Panc1 (cell line): ENCODE measurements around the gene ZNF23. TPM values are rescaled to one million over a fixed set of nuclear protein-coding genes. Genes with fewer than 3 reads are reported as not detected.

Source experiments
- ATAC-seq: fragments of 200-7000 bp; cut with Tn5 transposase; 2 replicates; pipeline ENCODE4 v1.9.1; 2020; ENCODE audit warnings: mild to moderate bottlenecking, moderate library complexity
- BruUV-seq: library from RNA; stranded (reverse); fragments of 400-500 nt; replicated peaks from 2 replicates; lab custom pipeline; 2021; lab: Mats Ljungman, UMichigan
- CTCF ChIA-PET: fragments of 300-600 bp; sonication (Branson Sonifier 250); formaldehyde crosslinking; loops from one replicate; lab custom pipeline; 2022; ENCODE audit warnings: antibody characterized with exemption; lab: Charles Lee
- POLR2A ChIA-PET: fragments of 300-600 bp; sonication (Branson Sonifier 250); formaldehyde crosslinking; loops from one replicate; lab custom pipeline; 2022; ENCODE audit warnings: antibody characterized with exemption; lab: Charles Lee
- DNase-seq: peaks from one replicate; pipeline ENCODE4 v3.0.0-alpha.2; 2010; ENCODE audit warnings: low read depth, low spot score
- H3K27ac ChIP-seq: 2 replicates; pipeline ENCODE4 v1.5.1; 2011; ENCODE audit warnings: mild to moderate bottlenecking, low read length, inconsistent platforms
- H3K27me3 ChIP-seq: fragments of 200-500 bp; sonication (Bioruptor generic); 2 replicates; pipeline ENCODE4 v1.6.0; 2014; ENCODE audit warnings: low read length, inconsistent platforms; ENCODE audit not compliant: control insufficient read depth, insufficient read depth
- H3K36me3 ChIP-seq: fragments of 200-500 bp; sonication (Bioruptor generic); 2 replicates; pipeline ENCODE4 v1.5.1; 2014; ENCODE audit warnings: inconsistent platforms, mild to moderate bottlenecking, low read length, moderate library complexity; ENCODE audit not compliant: control insufficient read depth, insufficient read depth
- H3K4me1 ChIP-seq: 2 replicates; pipeline ENCODE4 v1.5.1; 2011; ENCODE audit warnings: inconsistent platforms, mild to moderate bottlenecking, low read length, moderate library complexity; ENCODE audit not compliant: control insufficient read depth, insufficient read depth
- H3K4me3 ChIP-seq, 2 experiments: 2 replicates each; pipeline ENCODE4 v1.5.1; 2011 to 2012; ENCODE audit warnings: low read depth in 2 of 2, low read length in 2 of 2, mild to moderate bottlenecking in 2 of 2, inconsistent platforms in 1 of 2, moderate library complexity in 1 of 2
- H3K9me3 ChIP-seq: fragments of 200-500 bp; sonication (Bioruptor generic); 2 replicates; pipeline ENCODE4 v1.5.1; 2014; ENCODE audit warnings: low read depth, mild to moderate bottlenecking, inconsistent platforms, low read length, moderate library complexity; ENCODE audit not compliant: control insufficient read depth, insufficient read depth
- CTCF ChIP-seq: fragments of 450-650 bp; IDR thresholded peaks from 2 replicates; pipeline ENCODE4 v1.5.1; 2017; ENCODE audit warnings: mild to moderate bottlenecking
- POLR2AphosphoS5 ChIP-seq: IDR thresholded peaks from 2 replicates; pipeline ENCODE4 v1.6.1; 2012; ENCODE audit warnings: mild to moderate bottlenecking, low read depth, low read length, moderate library complexity
- REST ChIP-seq, 2 experiments: IDR thresholded peaks; 2 replicates each; pipeline ENCODE4 v1.6.1; 2011 to 2012; ENCODE audit warnings: low read depth in 2 of 2, control low read depth in 1 of 2, low read length in 1 of 2, mild to moderate bottlenecking in 1 of 2, moderate library complexity in 1 of 2; ENCODE audit not compliant: insufficient read depth in 1 of 2
- SIN3A ChIP-seq: IDR thresholded peaks from 2 replicates; pipeline ENCODE4 v1.6.1; 2012; ENCODE audit warnings: low read depth, mild to moderate bottlenecking, low read length, moderate library complexity, borderline replicate concordance; ENCODE audit not compliant: insufficient read depth
- TCF7L2 ChIP-seq: IDR thresholded peaks from 2 replicates; pipeline ENCODE4 v1.6.1; 2011; ENCODE audit warnings: mild to moderate bottlenecking, low read depth, low read length, inconsistent platforms
- in situ Hi-C: cut with HindIII; loops from 2 replicates; pipeline ENCODE4 v1.10.0; 2016; ENCODE audit warnings: low sequenced_read_pairs, low pct_unique_long_range_greater_than_20kb
- intact Hi-C: fragments of 100-400 bp; cut with micrococcal nuclease; formaldehyde crosslinking; loops from one replicate; pipeline ENCODE4 v1.10.0; 2022; ENCODE audit not compliant: unreplicated experiment
- total RNA-seq: library from RNA; stranded (reverse); gene quantifications from one replicate; pipeline ENCODE4 v1.2.1, GENCODE V29; 2021; ENCODE audit not compliant: unreplicated experiment

ZNF23 gene
- total RNA-seq, 1 experiment from 2014 or later, result 5.2 TPM

- peaks cover 4% of the 10 kb centered on the region; the same call in 1 of the 2 replicates for H3K4me1 ChIP-seq
- no peak overlapping the region for H3K27ac ChIP-seq
- DNase-seq, result no peak
- in situ Hi-C loops (no loop called here), intact Hi-C loops (no loop called here)
- TF ChIP-seq TCF7L2 (no peak), REST (IDR thresholded peaks at IDR 0.05; ENCODE audit: insufficient read depth in 1 of 2, low read depth in 2 of 2, low read length in 1 of 2) (no peak), POLR2AphosphoS5 (no peak), SIN3A (no peak), CTCF (no peak)
- no TSS peak for BruUV-seq
- ChIA-PET CTCF (no interaction called here), POLR2A (no interaction called here)
- H3K9me3 ChIP-seq, result no peaks in the 10 kb centered on the region
- H3K36me3 ChIP-seq, result no peaks in the 10 kb centered on the region
- no peaks in the 10 kb centered on the region for H3K27me3 ChIP-seq
- no peak for ATAC-seq
- H3K4me3 ChIP-seq, result no peak overlapping the region
Observed at GRCh38 chr16:71430744-71431143, 31.3 kb downstream of the ZNF23 start.

GRCh38 chr16:71429581-71429980 lies 32.5 kb downstream of the ZNF23 start:
- ChIA-PET POLR2A (no interaction called here), CTCF (no interaction called here)
- intact Hi-C loops, result no loop called here
- TF ChIP-seq SIN3A, result no peak
- TF ChIP-seq POLR2AphosphoS5, result no peak
- no peak for TF ChIP-seq CTCF
- TF ChIP-seq REST (IDR thresholded peaks at IDR 0.05; ENCODE audit: insufficient read depth in 1 of 2, low read depth in 2 of 2, low read length in 1 of 2), result no peak
- no peak for TF ChIP-seq TCF7L2
- no TSS peak for BruUV-seq
- Histone ChIP-seq H3K27me3 (no peaks in the 10 kb centered on the region), H3K27ac (no peak overlapping the region), H3K9me3 (no peaks in the 10 kb centered on the region), H3K4me1 (peaks cover 4% of the 10 kb centered on the region; the same call in 1 of the 2 replicates), H3K36me3 (no peaks in the 10 kb centered on the region), H3K4me3 (no peak overlapping the region)
- in situ Hi-C loops, result no loop called here
- no peak for DNase-seq
- ATAC-seq, result no peak
